HG03571 (cell line): Measurements from ENCODE around the gene UBA6.

ENCODE experiments used
- ATAC-seq: cut with Tn5 transposase; IDR thresholded peaks from one replicate; pipeline ENCODE4 v1.9.1; 2021; ENCODE audit not compliant: unreplicated experiment

UBA6 gene

GRCh38 chr4:67581208-67581857 is 119.6 kb downstream of the UBA6 start:
- peak; percentile 37 for ATAC-seq

GRCh38 chr4:67580577-67580976 is 120.4 kb downstream of the UBA6 start:
- no peak for ATAC-seq

- peak; percentile 45 for ATAC-seq
These were observed 124.4 kb downstream of the UBA6 start for GRCh38 chr4:67576538-67576937.

- ATAC-seq = no peak
These were observed 124.9 kb downstream of the UBA6 start for GRCh38 chr4:67576059-67576466.

DNA sequence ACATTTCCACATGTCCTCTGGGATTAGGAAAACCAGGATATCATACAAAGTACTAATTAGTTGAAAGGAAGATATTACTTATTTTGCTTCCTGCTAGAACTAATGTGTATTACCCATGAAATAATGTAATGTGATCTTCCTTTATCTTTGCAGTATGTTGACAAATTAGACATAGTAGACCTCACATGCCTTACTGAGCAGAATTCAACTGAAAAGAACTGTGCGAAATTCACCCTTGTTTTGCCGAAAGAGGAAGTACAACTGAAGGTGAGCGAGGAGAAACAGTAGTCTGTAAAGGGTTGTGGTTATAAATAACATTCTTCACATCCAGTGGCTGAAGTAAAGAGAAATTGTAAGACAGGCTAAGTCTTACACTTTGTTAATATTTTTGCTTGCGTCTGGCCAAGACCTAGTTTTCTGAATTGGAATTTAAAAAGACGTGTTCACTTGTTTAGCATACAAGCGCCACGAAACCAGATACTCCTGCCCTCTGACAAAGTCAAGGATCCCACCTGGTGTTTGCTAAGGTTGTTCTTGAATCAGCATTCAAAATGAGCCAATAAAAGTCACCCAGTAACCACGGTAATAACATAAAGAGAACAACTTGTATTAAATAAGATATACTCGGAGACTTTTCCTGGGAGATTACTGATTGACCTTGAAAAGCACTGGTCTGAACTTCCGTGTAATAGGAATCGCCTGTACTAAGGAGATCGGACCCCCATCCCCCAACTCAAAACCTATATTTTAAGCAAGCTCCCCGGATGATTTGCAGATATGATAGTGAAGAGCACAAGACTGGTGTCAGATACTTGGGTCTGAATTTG is 125.5 kb downstream of the UBA6 start:
- peak; percentile 93 for ATAC-seq

- no peak for ATAC-seq
These were observed 127.8 kb downstream of the UBA6 start for GRCh38 chr4:67573193-67573592.

DNA sequence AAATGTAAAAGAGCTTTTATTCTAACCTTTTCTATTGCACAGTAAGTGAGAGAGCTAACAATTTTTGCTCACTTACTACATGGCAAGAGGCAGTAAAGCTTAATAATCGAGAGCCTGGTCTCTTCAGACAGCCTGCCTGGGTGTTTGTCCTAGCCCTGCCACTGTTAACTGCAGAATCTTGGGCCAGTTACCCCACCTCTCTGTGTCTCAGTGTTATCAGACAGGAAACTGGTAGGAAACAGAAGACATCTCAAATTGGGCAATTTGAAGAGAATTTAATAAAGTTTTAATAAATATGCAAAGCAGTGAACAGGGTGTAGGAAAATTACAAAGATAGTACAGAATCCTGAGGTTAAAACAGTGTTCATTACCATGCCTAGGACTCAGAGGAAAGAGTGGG is 129.0 kb downstream of the UBA6 start:
- no peak for ATAC-seq

DNA sequence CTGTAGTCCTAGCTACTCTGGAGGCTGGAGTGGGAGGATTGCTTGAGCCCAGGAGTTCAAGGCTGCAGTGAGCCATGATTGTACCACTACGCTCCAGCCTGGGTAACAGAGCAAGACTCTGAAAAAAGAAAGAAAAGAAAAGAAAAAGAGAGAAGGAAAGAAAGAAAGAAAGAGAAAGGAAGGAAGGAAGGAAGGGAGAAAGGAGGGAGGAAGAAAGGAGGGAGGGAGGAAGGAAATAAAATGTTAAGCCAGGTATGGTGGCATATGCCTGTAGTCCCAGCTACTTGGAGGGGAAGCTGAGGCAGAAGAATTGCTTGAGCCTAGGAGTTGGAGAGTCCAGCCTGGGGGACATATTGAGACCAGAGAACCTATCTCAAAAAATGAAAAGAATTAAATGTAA is 130.4 kb downstream of the UBA6 start:
- ATAC-seq = no peak

DNA sequence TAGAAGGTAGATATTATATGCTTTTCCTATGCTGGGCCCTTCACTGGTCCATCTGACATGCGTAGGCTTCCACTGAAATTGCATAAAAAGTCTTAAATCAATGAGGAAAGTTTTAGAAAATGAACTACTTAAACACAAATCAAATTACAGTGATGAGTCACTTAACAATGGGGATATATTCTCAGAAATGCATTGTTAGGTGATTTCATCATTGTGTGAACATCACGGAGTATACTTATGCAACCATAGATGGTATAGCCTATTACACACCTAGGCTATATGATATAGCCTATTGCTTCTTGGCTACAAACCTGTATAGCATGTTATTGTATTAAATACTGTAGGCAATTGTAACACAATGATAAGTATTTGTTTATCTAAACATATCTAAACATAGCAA is 132.1 kb downstream of the UBA6 start:
- ATAC-seq = no peak

GRCh38 chr4:67566335-67566734 is 134.6 kb downstream of the UBA6 start:
- no peak for ATAC-seq

- no peak for ATAC-seq
These were observed 135.7 kb downstream of the UBA6 start for GRCh38 chr4:67565284-67565683.
